ENCODE data around the gene HBA2.
"Not testable (repeated sequence)": the region's sequence is repeated elsewhere in the genome, so short reads cannot be mapped to it uniquely, and the experiment has no call there.

Gene HBA2
- 0 reads per million in 4 experiments for total RNA-seq

- DNase-seq, result not testable (repeated sequence)
These were observed at the start of gene HBA2 for GRCh38 chr16:172374-172941. TSS of gene HBA2 (plus strand) at chr16:172876. CDS start at chr16:172913, 37 bp downstream.

- DNase-seq, result not testable (repeated sequence)
These were observed 48.9 kb upstream of the HBA2 start for GRCh38 chr16:123558-124350.

DNA sequence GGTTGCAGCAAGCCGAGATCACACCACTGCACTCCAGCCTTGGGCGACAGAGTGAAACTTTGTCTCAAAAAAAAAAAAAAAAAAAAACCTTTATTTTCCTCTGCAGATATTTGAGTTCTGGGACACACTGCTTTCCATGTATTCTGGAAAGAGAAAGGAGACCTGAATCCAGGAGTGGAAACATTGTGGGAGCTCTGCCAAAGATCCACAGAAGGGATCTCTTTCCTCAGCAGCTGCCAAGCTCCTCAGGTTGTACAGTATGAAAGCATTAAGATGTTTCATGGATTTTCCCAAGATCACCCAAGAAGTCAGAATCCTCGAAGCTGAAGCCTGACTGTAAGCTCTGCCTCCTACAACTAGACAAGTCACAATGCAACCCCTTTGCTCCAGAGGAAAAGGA, 47.7 kb upstream of the HBA2 start:
- no peak for DNase-seq

GRCh38 chr16:129075-129474, 43.6 kb upstream of the HBA2 start:
- DNase-seq, result no peak

DNA sequence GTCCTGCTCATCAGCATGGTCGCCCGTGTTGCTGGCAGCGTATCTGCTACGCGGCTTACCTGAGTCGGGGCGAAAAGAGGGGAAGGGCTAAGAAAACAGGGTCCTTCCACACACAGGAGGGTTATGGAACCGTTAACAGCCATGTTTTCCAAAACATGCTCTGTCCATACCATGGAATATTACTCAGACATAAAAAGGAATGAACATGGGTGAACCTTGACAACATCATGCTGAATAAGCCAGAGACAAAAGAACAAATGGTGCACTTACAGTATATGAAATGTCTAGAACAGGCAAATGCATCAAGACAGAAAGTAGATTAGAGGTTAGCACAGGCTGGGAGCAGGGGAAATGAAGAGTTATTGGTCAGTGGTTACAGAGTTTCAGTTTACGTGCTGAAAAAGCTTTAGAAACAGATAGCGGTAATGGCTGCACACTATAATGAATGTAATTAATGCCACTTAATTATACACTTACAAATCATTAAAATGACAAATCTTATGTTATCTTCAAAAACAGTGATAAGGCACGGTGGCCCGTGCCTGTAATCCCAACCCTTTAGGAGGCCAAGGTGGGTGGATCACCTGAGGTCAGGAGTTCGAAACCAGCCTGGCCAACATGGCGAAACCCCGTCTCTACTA, 42.0 kb upstream of the HBA2 start:
- DNase-seq, result no peak

GRCh38 chr16:132120-132519, 40.6 kb upstream of the HBA2 start:
- no peak for DNase-seq

GRCh38 chr16:133716-134115, 39.0 kb upstream of the HBA2 start:
- DNase-seq, result no peak

DNA sequence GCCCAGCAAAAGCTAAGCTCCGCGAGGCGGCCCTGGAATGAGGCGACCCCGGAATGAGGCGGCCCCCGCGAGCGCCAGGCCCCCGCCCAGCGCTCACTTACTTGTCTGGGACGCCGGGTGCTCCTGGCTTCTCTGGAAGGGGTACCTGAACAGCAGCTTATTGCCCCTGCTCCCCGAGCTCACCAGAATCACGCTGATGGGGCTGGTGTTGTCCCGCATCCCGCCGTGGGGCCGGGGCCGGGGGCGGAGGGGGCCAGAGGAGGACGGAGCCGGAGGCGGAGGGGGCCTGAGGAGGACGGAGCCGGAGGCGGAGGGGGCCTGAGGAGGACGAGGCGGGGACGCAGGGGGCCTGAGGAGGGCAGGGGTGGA, 34.6 kb upstream of the HBA2 start:
- DNase-seq, result peak; percentile 15

- DNase-seq, result no peak
These were observed 32.4 kb upstream of the HBA2 start for GRCh38 chr16:140175-140857.

- DNase-seq, result no peak
These were observed 30.2 kb upstream of the HBA2 start for GRCh38 chr16:142405-142967.

GRCh38 chr16:143047-143446, 29.6 kb upstream of the HBA2 start:
- no peak for DNase-seq

GRCh38 chr16:143456-143855, 29.2 kb upstream of the HBA2 start:
- DNase-seq, result no peak

- DNase-seq, result no peak
These were observed 27.9 kb upstream of the HBA2 start for GRCh38 chr16:144797-145252.

- DNase-seq, result no peak
These were observed 26.0 kb upstream of the HBA2 start for GRCh38 chr16:146646-147045.

DNA sequence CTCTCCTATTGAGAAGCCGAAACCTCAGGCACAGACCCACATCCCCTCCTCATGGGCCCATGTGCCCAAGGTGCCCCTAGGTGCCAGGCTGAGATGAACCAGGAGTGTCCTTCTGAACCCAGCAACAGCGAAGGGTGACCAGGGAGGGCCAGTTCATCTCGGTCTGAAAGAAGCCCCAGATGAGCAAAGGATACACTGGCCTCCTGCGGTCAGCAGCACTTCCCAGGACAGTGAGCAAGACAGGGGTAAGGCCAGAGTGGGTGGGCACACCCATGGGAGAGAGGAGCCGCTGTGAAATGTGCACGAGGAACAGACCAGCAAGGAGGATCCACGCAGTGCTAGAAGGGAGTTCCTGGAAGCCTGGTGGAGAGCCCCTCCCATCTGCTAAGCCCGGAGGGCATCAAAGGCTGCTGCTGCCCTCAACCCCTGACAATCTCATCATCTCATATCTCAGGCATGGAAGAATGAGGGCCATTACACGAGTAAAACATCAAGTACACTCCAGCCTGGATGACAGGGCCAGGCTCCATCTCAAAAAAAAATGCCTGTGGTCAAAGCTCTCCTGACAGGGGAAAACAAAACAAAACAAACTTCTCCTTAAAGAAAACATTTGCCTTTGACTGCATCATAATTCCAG, 23.5 kb upstream of the HBA2 start:
- no peak for DNase-seq

- no peak for DNase-seq
These were observed 20.2 kb upstream of the HBA2 start, which contains the start of gene HBZ for GRCh38 chr16:152141-153128. TSS of gene HBZ (plus strand) at chr16:152644. CDS start at chr16:152910, 266 bp downstream.

DNA sequence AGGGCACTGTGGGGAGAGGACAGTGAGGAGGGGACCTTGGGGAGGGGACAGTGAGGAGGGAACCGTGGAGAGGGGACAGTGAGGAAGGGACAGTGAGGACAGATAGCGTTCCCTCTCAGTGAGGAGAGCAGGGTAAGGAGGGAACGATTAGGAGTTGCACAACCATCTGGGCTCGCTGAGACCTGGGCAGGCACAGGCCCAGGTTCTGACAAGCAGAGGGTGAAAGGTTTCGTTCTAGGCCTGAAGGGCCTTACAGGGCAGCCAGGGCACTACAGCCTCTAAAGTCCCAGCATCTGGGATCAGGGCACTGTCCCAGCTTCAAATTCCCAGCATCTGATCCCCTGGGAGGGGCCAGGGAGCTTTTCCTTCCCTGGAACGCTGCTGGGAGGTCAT, 19.6 kb upstream of the HBA2 start:
- not testable (repeated sequence) for DNase-seq

GRCh38 chr16:153550-154216, 19.0 kb upstream of the HBA2 start:
- not testable (repeated sequence) for DNase-seq

- DNase-seq, result no peak
These were observed 18.3 kb upstream of the HBA2 start for GRCh38 chr16:154217-155030.

- no peak for DNase-seq
These were observed 17.7 kb upstream of the HBA2 start for GRCh38 chr16:155031-155398.

All from effector CD8-positive, alpha-beta T cell (primary cell).